Caco-2 (cell line): ENCODE measurements around the gene MTPN. TPM values are rescaled to one million over a fixed set of nuclear protein-coding genes. Genes with fewer than 3 reads are reported as not detected.

Experiments used
- Bru-seq: library from RNA; stranded (reverse); fragments of 400-500 nt; gene quantifications from one replicate; lab custom pipeline; 2021; lab: Mats Ljungman, UMichigan
- BruChase-seq, 2 experiments: library from RNA; stranded (reverse); fragments of 400-500 nt; gene quantifications; one replicate each; lab custom pipeline; 2021; lab: Mats Ljungman, UMichigan
- BruUV-seq: library from RNA; stranded (reverse); fragments of 400-500 nt; replicated peaks from 2 replicates; lab custom pipeline; 2021; lab: Mats Ljungman, UMichigan
- CTCF ChIA-PET: fragments of 300-600 bp; sonication (Branson Sonifier 250); formaldehyde crosslinking; loops from one replicate; lab custom pipeline; 2022; ENCODE audit warnings: antibody characterized with exemption; lab: Charles Lee
- POLR2A ChIA-PET: fragments of 300-600 bp; sonication (Branson Sonifier 250); formaldehyde crosslinking; loops from one replicate; lab custom pipeline; 2022; ENCODE audit warnings: antibody characterized with exemption; lab: Charles Lee
- DNase-seq, 2 experiments: peaks; one replicate each; pipeline versions ENCODE4 v3.0.0 to v3.0.0-alpha.2; 2020 to 2022
- H3K27me3 ChIP-seq: replicated peaks from 2 replicates; pipeline ENCODE4 v1.6.0; 2011; ENCODE audit warnings: low read length; ENCODE audit not compliant: control insufficient read depth, insufficient read depth
- H3K36me3 ChIP-seq: 2 replicates; pipeline ENCODE4 v1.5.1; 2011; ENCODE audit warnings: low read length; ENCODE audit not compliant: control insufficient read depth, insufficient read depth
- H3K4me1 ChIP-seq: fragments of 250-450 bp; sonication (Bioruptor Pico); 2 replicates; pipeline ENCODE4 v1.5.1; 2020; ENCODE audit warnings: mild to moderate bottlenecking
- H3K4me3 ChIP-seq: 2 replicates; pipeline ENCODE4 v1.5.1; 2011; ENCODE audit warnings: low read depth, mild to moderate bottlenecking, control low read depth, low read length
- H3K9me3 ChIP-seq: fragments of 250-450 bp; sonication (Bioruptor Pico); 2 replicates; pipeline ENCODE4 v1.5.1; 2020; ENCODE audit warnings: mild to moderate bottlenecking, moderate library complexity
- H3K27ac Mint-ChIP-seq: one replicate; pipeline ENCODE4 v1.8.0; 2022; ENCODE audit warnings: mixed read lengths; ENCODE audit not compliant: unreplicated experiment
- H3K27me3 Mint-ChIP-seq: one replicate; pipeline ENCODE4 v1.8.0; 2022; ENCODE audit warnings: mixed read lengths; ENCODE audit not compliant: insufficient read depth, unreplicated experiment
- H3K36me3 Mint-ChIP-seq: one replicate; pipeline ENCODE4 v1.8.0; 2022; ENCODE audit warnings: mild to moderate bottlenecking, mixed read lengths; ENCODE audit not compliant: insufficient read depth, unreplicated experiment
- H3K4me1 Mint-ChIP-seq: one replicate; pipeline ENCODE4 v1.8.0; 2022; ENCODE audit warnings: low read depth, mixed read lengths; ENCODE audit not compliant: unreplicated experiment
- H3K4me3 Mint-ChIP-seq: one replicate; pipeline ENCODE4 v1.8.0; 2022; ENCODE audit warnings: mild to moderate bottlenecking, moderate library complexity, mixed read lengths; ENCODE audit not compliant: unreplicated experiment
- H3K9me3 Mint-ChIP-seq: one replicate; pipeline ENCODE4 v1.8.0; 2022; ENCODE audit warnings: mixed read lengths; ENCODE audit not compliant: unreplicated experiment
- intact Hi-C: fragments of 100-400 bp; cut with micrococcal nuclease; formaldehyde crosslinking; loops from one replicate; pipeline ENCODE4 v1.10.0; 2022; ENCODE audit not compliant: unreplicated experiment
- long read RNA-seq: library from polyadenylated mRNA; stranded (forward); transcript quantifications from one replicate; pipeline ENCODE4 v2.0.0, GENCODE V29; 2022
- total RNA-seq: library from RNA; stranded (reverse); gene quantifications from 2 replicates; pipeline ENCODE4 v1.2.3, GENCODE V29; 2022
- TF ChIP-seq, protein P1 (sequence below), 2 experiments: fragments of 200-600 bp in 1 of 2; IDR thresholded peaks; 1 replicate in 1 of 2; 2 replicates in 1 of 2; pipeline versions ENCODE4 v1.5.1 to v1.8.0; 2011 to 2022; ENCODE audit warnings: antibody characterized with exemption in 1 of 2, control low read depth in 1 of 2, inconsistent platforms in 1 of 2, low read depth in 1 of 2, low read length in 1 of 2, mild to moderate bottlenecking in 1 of 2, moderate library complexity in 1 of 2; ENCODE audit not compliant: insufficient read depth in 1 of 2, severe bottlenecking in 1 of 2, unreplicated experiment in 1 of 2

The MTPN gene, protein sequence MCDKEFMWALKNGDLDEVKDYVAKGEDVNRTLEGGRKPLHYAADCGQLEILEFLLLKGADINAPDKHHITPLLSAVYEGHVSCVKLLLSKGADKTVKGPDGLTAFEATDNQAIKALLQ
- total RNA-seq, result 136 and 138 TPM in 2 replicates
- Bru-seq, nascent RNA, result percentile 94 among the genes with signal in this experiment
- percentile 93 among the genes with signal in this experiment for BruChase-seq, experiment 1, labeled RNA remaining after a 2-hour chase
- percentile 97 among the genes with signal in this experiment for BruChase-seq, experiment 2, labeled RNA remaining after a 6-hour chase
- long read RNA-seq, transcript MTPN-201 (4 exons, 3,738 nt), result major isoform, 11 of 35 reads
- long read RNA-seq, partial matches to known transcripts, result 2 of 35 reads
- long read RNA-seq, other reads (novel, unspliced or antisense), result 22 of 35 reads

- peak within 1 kb of the TSS; percentile 70 for H3K27ac Mint-ChIP-seq
- Histone ChIP-seq H3K27me3 (no peaks in the 10 kb centered on the region), H3K4me3 (peak within 1 kb of the TSS; percentile 90), H3K36me3 (no peaks in the 10 kb centered on the region), H3K9me3 (no peaks in the 10 kb centered on the region), H3K4me1 (peaks cover 11% of the 10 kb centered on the region)
- H3K4me1 Mint-ChIP-seq, result peaks cover 35% of the 10 kb centered on the region
- TF ChIP-seq, protein P1, sequence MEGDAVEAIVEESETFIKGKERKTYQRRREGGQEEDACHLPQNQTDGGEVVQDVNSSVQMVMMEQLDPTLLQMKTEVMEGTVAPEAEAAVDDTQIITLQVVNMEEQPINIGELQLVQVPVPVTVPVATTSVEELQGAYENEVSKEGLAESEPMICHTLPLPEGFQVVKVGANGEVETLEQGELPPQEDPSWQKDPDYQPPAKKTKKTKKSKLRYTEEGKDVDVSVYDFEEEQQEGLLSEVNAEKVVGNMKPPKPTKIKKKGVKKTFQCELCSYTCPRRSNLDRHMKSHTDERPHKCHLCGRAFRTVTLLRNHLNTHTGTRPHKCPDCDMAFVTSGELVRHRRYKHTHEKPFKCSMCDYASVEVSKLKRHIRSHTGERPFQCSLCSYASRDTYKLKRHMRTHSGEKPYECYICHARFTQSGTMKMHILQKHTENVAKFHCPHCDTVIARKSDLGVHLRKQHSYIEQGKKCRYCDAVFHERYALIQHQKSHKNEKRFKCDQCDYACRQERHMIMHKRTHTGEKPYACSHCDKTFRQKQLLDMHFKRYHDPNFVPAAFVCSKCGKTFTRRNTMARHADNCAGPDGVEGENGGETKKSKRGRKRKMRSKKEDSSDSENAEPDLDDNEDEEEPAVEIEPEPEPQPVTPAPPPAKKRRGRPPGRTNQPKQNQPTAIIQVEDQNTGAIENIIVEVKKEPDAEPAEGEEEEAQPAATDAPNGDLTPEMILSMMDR (IDR thresholded peaks at IDR 0.05; ENCODE audit: insufficient read depth in 1 of 2, low read depth in 1 of 2, low read length in 1 of 2, severe bottlenecking in 1 of 2, unreplicated experiment in 1 of 2), result no peak
- DNase-seq, result peak; percentile 99
- intact Hi-C loops, result loop anchor here (1.0 kb wide), 2 partner anchors 23 to 48 kb away; no protein-coding TSS in a partner anchor
- no peaks in the 10 kb centered on the region for H3K9me3 Mint-ChIP-seq
- POLR2A ChIA-PET, result no interaction called here
- H3K4me3 Mint-ChIP-seq, result peak within 1 kb of the TSS; percentile 79
- BruUV-seq, result no TSS peak
- no peaks in the 10 kb centered on the region for H3K27me3 Mint-ChIP-seq
- peaks cover 24% of the 10 kb centered on the region for H3K36me3 Mint-ChIP-seq
- CTCF ChIA-PET, result no interaction called here
Observed at GRCh38 chr7:135977007-135977741, at the start of gene MTPN. Gene MTPN, minus strand, starts transcription at chr7:135977359. Its CDS starts 259 bp downstream, at chr7:135977100.

GRCh38 chr7:136026209-136026608 lies 49.0 kb upstream of the MTPN start:
- Mint-ChIP-seq H3K4me1 (no peaks in the 10 kb centered on the region), H3K27ac (no peak overlapping the region), H3K36me3 (no peaks in the 10 kb centered on the region), H3K4me3 (no peak overlapping the region), H3K9me3 (no peaks in the 10 kb centered on the region), H3K27me3 (peaks cover 11% of the 10 kb centered on the region)
- Histone ChIP-seq H3K27me3 (no peaks in the 10 kb centered on the region), H3K36me3 (no peaks in the 10 kb centered on the region), H3K9me3 (no peaks in the 10 kb centered on the region), H3K4me3 (no peak overlapping the region), H3K4me1 (no peaks in the 10 kb centered on the region)
- BruUV-seq, result no TSS peak
- ChIA-PET POLR2A (no interaction called here), CTCF (interaction anchor here (0.6 kb wide), 1 partner anchor 69 kb away, joined by 3 read pairs; no protein-coding TSS in a partner anchor)
- TF ChIP-seq, protein P1 (IDR thresholded peaks at IDR 0.05; ENCODE audit: insufficient read depth in 1 of 2, low read depth in 1 of 2, low read length in 1 of 2, severe bottlenecking in 1 of 2, unreplicated experiment in 1 of 2), result no peak
- intact Hi-C loops, result no loop called here
- no peak for DNase-seq

DNA sequence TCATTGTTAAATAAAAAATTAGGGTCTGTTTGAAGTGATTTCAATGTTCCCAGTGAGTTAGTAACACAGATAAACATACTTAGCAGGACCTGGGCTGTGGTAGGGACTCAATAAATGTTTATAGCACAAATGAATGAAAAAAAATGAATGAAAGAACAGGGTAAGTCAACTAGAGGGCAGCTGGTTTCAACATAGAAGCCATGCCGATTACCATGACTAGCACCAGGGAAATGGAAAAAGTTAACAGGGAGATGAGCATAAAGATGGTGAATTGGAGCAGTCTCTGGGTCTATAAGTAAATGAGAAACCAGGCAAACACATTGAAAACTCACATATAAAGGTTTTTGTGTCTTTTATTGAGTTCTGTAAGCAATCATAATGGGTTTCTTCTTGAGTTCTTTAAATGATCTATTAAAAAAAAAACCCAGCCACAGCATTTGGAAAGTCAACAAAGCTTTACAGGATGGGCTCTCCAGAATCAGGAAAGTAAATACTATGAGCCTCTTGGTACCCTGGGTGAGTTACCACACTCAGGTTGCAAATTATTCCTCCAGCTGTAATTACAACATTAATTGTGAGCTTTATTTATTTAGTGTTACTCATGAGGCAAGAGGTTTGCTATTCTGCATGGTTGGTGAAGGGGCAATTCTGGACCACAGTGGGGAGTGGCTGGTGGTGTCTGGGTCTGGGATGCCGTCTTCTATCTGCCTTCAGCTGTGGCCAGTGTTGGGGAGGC lies 46.1 kb upstream of the MTPN start:
- Histone ChIP-seq H3K9me3 (no peaks in the 10 kb centered on the region), H3K4me3 (no peak overlapping the region), H3K36me3 (no peaks in the 10 kb centered on the region), H3K27me3 (no peaks in the 10 kb centered on the region), H3K4me1 (no peaks in the 10 kb centered on the region)
- H3K4me3 Mint-ChIP-seq, result no peak overlapping the region
- H3K4me1 Mint-ChIP-seq, result no peaks in the 10 kb centered on the region
- TF ChIP-seq, protein P1 (IDR thresholded peaks at IDR 0.05; ENCODE audit: insufficient read depth in 1 of 2, low read depth in 1 of 2, low read length in 1 of 2, severe bottlenecking in 1 of 2, unreplicated experiment in 1 of 2), result no peak
- ChIA-PET CTCF (no interaction called here), POLR2A (no interaction called here)
- no peak for DNase-seq
- H3K9me3 Mint-ChIP-seq, result no peaks in the 10 kb centered on the region
- no TSS peak for BruUV-seq
- peaks cover 10% of the 10 kb centered on the region for H3K27me3 Mint-ChIP-seq
- no peaks in the 10 kb centered on the region for H3K36me3 Mint-ChIP-seq
- intact Hi-C loops, result no loop called here
- H3K27ac Mint-ChIP-seq, result no peak overlapping the region
